Mesendoderm (in vitro differentiated cells): ENCODE results near the gene MND1.

Experiments
- DNase-seq: peaks from one replicate; pipeline ENCODE4 v3.0.0; 2013
- H2AK5ac ChIP-seq: 2 replicates; pipeline ENCODE4 v1.6.1; 2013; ENCODE audit warnings: low read length, inconsistent platforms
- H2BK120ac ChIP-seq: 2 replicates; pipeline ENCODE4 v1.6.1; 2013; ENCODE audit warnings: low read depth, mild to moderate bottlenecking, low read length, moderate library complexity, mixed read lengths
- H2BK15ac ChIP-seq: replicated peaks from 2 replicates; pipeline ENCODE4 v1.6.1; 2013; ENCODE audit warnings: low read depth, mild to moderate bottlenecking, moderate library complexity
- H2BK5ac ChIP-seq: 2 replicates; pipeline ENCODE4 v1.6.1; 2013; ENCODE audit warnings: low read length, inconsistent platforms
- H3K18ac ChIP-seq: 2 replicates; pipeline ENCODE4 v1.6.1; 2013; ENCODE audit warnings: mild to moderate bottlenecking, low read length, mixed read lengths
- H3K23ac ChIP-seq: one replicate; pipeline ENCODE4 v1.6.1; 2013; ENCODE audit warnings: low read length
- H3K27ac ChIP-seq: 2 replicates; pipeline ENCODE4 v1.5.1; 2013; ENCODE audit warnings: low read depth, mild to moderate bottlenecking, inconsistent platforms, low read length, moderate library complexity
- H3K27me3 ChIP-seq: 2 replicates; pipeline ENCODE4 v1.6.1; 2013; ENCODE audit warnings: low read length, control low read depth, mild to moderate bottlenecking, inconsistent platforms; ENCODE audit not compliant: insufficient read depth, poor library complexity
- H3K36me3 ChIP-seq: 2 replicates; pipeline ENCODE4 v1.6.1; 2013; ENCODE audit warnings: low read length, inconsistent platforms; ENCODE audit not compliant: control insufficient read depth, insufficient read depth
- H3K4ac ChIP-seq: one replicate; pipeline ENCODE4 v1.6.1; 2013; ENCODE audit warnings: low read depth, mild to moderate bottlenecking, low read length, moderate library complexity
- H3K4me1 ChIP-seq: 2 replicates; pipeline ENCODE4 v1.6.1; 2013; ENCODE audit warnings: low read depth, low read length, inconsistent platforms; ENCODE audit not compliant: control insufficient read depth
- H3K4me2 ChIP-seq: 2 replicates; pipeline ENCODE4 v1.6.1; 2013; ENCODE audit warnings: low read length
- H3K4me3 ChIP-seq: 2 replicates; pipeline ENCODE4 v1.5.1; 2013; ENCODE audit warnings: mild to moderate bottlenecking, low read length
- H3K56ac ChIP-seq: one replicate; pipeline ENCODE4 v1.6.1; 2013; ENCODE audit warnings: low read length
- H3K79me1 ChIP-seq: 2 replicates; pipeline ENCODE4 v1.6.1; 2013; ENCODE audit warnings: low read length, inconsistent platforms
- H3K79me2 ChIP-seq: 2 replicates; pipeline ENCODE4 v1.6.1; 2013; ENCODE audit warnings: mild to moderate bottlenecking, low read length; ENCODE audit not compliant: control insufficient read depth, insufficient read depth
- H3K9ac ChIP-seq: 2 replicates; pipeline ENCODE4 v1.6.1; 2013; ENCODE audit warnings: low read length, inconsistent platforms
- H4K5ac ChIP-seq: one replicate; pipeline ENCODE4 v1.6.1; 2013; ENCODE audit warnings: low read length
- H4K8ac ChIP-seq: one replicate; pipeline ENCODE4 v1.6.1; 2013; ENCODE audit warnings: low read depth, mild to moderate bottlenecking, control low read depth, low read length, moderate library complexity
- WGBS: extraction: QIAGEN DNeasy Blood & Tissue Kit; methylation state at CpG from one replicate; pipeline ENCODE4 v1.1.7; 2013; ENCODE audit warnings: low lambda C conversion rate, missing lambda C conversion rate; ENCODE audit not compliant: insufficient coverage; ENCODE audit errors: extremely low coverage; 5-methylcytosine and 5-hydroxymethylcytosine counted together

MND1 gene

DNA sequence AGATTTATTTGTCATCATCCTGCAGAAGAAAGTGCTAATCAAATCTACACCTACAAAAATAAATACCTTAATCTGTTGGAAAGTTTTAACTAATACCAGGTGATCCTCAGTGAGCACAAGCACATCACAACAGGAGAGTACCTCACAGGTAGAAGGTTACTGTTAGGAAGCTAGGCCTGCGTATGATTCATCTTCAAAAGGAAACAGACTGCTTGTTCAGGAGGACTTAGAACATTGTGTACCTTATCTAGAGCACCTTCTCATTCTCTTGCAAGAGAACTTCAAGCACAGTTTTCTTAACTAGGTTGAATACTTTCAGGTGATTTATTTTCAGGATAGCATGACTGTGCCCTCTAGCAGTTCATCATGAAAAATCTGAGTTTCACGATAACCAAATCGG is 54.2 kb downstream of the MND1 start:
- Histone ChIP-seq H3K18ac (no peak overlapping the region), H4K5ac (no peak overlapping the region), H2BK120ac (no peak overlapping the region), H2AK5ac (no peak overlapping the region), H3K79me2 (no peaks in the 10 kb centered on the region), H3K27ac (no peak overlapping the region), H3K4me2 (no peak overlapping the region), H2BK5ac (no peak overlapping the region), H3K4ac (no peak overlapping the region), H3K4me1 (no peaks in the 10 kb centered on the region), H3K27me3 (no peaks in the 10 kb centered on the region), H4K8ac (no peak overlapping the region), H3K4me3 (no peak overlapping the region), H3K56ac (no peak overlapping the region), H3K79me1 (no peaks in the 10 kb centered on the region), H3K23ac (no peak overlapping the region), H2BK15ac (no peak overlapping the region), H3K9ac (no peak overlapping the region), H3K36me3 (no peaks in the 10 kb centered on the region)
- WGBS: no CpG with 5 or more reads among the region's 3 CpGs
- DNase-seq: no peak

DNA sequence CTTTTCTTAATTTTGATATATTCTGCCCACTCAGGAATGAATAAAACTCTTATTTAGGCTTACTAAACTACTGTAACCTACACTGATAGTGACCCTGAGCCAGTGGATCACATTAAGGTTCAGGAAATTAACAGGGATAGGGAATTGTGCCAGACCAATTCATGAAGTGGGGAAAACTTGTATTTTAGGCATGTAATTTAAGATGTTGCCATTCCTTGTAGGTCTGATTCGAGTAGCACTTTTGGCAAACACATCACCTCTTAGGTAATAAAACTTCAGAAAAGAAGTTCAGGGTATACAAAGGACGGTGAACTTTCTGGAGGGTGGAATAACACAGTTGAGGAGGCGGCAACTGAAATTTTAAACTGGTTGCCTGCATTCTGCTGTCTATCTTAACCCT is 54.9 kb downstream of the MND1 start:
- Histone ChIP-seq H3K79me1 (no peaks in the 10 kb centered on the region), H2BK120ac (no peak overlapping the region), H3K18ac (no peak overlapping the region), H2BK5ac (no peak overlapping the region), H3K56ac (no peak overlapping the region), H3K27ac (no peak overlapping the region), H3K4me1 (no peaks in the 10 kb centered on the region), H3K4ac (no peak overlapping the region), H3K4me3 (no peak overlapping the region), H2BK15ac (no peak overlapping the region), H3K36me3 (no peaks in the 10 kb centered on the region), H3K4me2 (no peak overlapping the region), H4K8ac (no peak overlapping the region), H2AK5ac (no peak overlapping the region), H3K27me3 (no peaks in the 10 kb centered on the region), H3K23ac (no peak overlapping the region), H3K9ac (no peak overlapping the region), H4K5ac (no peak overlapping the region), H3K79me2 (no peaks in the 10 kb centered on the region)
- WGBS: no CpG with 5 or more reads among the region's 3 CpGs
- no peak for DNase-seq

DNA sequence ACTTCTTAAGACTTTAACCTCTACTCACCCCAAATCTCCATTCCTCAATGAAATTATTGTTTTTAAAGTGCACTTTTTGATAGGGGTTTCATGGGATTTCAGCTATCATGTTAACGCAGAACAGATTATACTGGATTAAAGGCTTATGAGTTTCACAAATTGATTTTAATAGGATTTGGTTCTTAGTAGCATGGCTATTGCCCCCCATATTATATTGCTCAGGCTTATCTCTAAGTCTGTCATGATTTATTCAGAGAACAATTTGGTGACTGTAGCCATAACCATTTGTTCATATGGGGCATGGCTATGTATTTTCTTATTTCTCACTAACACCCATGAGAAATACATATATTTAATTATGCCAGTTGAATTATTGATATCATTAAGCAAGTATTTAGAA is 57.0 kb downstream of the MND1 start:
- H2AK5ac ChIP-seq: no peak overlapping the region
- no CpG with 5 or more reads among the region's 1 CpG for WGBS
- H2BK5ac ChIP-seq: no peak overlapping the region
- H3K79me1 ChIP-seq: no peaks in the 10 kb centered on the region
- H4K5ac ChIP-seq: no peak overlapping the region
- no peak for DNase-seq
- no peak overlapping the region for H3K56ac ChIP-seq
- H3K79me2 ChIP-seq: no peaks in the 10 kb centered on the region
- no peak overlapping the region for H2BK120ac ChIP-seq
- H3K27ac ChIP-seq: no peak overlapping the region
- no peak overlapping the region for H3K4me3 ChIP-seq
- no peak overlapping the region for H4K8ac ChIP-seq
- H3K36me3 ChIP-seq: no peaks in the 10 kb centered on the region
- H3K18ac ChIP-seq: no peak overlapping the region
- H3K27me3 ChIP-seq: no peaks in the 10 kb centered on the region
- H3K4me2 ChIP-seq: no peak overlapping the region
- no peak overlapping the region for H3K9ac ChIP-seq
- H2BK15ac ChIP-seq: no peak overlapping the region
- no peaks in the 10 kb centered on the region for H3K4me1 ChIP-seq
- H3K4ac ChIP-seq: no peak overlapping the region
- no peak overlapping the region for H3K23ac ChIP-seq

DNA sequence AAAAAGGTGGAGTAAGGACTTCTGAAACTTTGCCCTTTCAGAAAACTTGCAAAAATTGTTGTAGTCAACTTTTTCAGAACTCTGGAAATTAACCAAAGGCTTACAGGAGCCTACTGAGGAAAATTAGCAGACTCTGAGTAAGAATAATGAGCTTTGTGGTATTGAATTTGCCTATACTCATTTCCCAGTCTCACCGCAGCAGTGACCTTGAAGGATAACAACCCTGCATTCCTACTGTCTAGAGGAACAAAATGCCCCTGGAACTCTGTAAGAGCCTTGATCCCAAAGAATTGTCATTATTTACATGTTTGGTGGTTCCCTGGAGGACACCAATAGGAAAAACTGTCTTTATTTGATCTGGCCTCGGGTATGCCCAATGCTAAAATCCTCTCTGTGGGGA is 57.9 kb downstream of the MND1 start:
- no peak overlapping the region for H4K8ac ChIP-seq
- no peak overlapping the region for H3K4ac ChIP-seq
- H3K36me3 ChIP-seq: no peaks in the 10 kb centered on the region
- WGBS: no CpG with 5 or more reads among the region's 2 CpGs
- H3K23ac ChIP-seq: no peak overlapping the region
- H3K79me2 ChIP-seq: no peaks in the 10 kb centered on the region
- no peak overlapping the region for H3K27ac ChIP-seq
- no peak overlapping the region for H4K5ac ChIP-seq
- no peaks in the 10 kb centered on the region for H3K27me3 ChIP-seq
- no peak for DNase-seq
- H3K9ac ChIP-seq: no peak overlapping the region
- no peak overlapping the region for H3K4me3 ChIP-seq
- no peak overlapping the region for H2BK15ac ChIP-seq
- H3K4me1 ChIP-seq: no peaks in the 10 kb centered on the region
- H3K79me1 ChIP-seq: no peaks in the 10 kb centered on the region
- H2BK5ac ChIP-seq: no peak overlapping the region
- H2AK5ac ChIP-seq: no peak overlapping the region
- H3K4me2 ChIP-seq: no peak overlapping the region
- H3K18ac ChIP-seq: no peak overlapping the region
- H2BK120ac ChIP-seq: no peak overlapping the region
- H3K56ac ChIP-seq: no peak overlapping the region

DNA sequence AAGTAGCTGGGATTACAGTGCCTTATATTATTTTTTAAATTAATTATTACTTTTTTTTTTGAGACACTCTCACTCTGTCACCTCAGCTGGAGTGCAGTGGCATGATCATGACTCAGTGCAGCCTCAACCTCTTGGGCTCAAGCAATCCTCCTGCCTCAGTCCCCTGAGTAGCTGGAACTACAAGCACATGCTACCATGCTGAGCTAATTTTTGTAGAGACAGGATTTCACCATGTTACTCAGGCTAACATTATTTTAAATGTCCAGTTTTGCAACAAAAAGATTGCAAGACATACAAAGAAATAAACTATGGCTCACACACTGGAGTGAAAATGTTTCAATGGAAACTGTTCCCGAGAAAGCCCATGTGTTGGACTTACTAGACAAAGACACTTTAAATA is 59.2 kb downstream of the MND1 start:
- Histone ChIP-seq H3K27ac (no peak overlapping the region), H4K5ac (no peak overlapping the region), H3K23ac (no peak overlapping the region), H3K4me3 (no peak overlapping the region), H2AK5ac (no peak overlapping the region), H4K8ac (no peak overlapping the region), H3K9ac (no peak overlapping the region), H2BK15ac (no peak overlapping the region), H3K56ac (no peak overlapping the region), H3K18ac (no peak overlapping the region), H2BK5ac (no peak overlapping the region), H3K4ac (no peak overlapping the region), H3K79me2 (no peaks in the 10 kb centered on the region), H3K4me1 (no peaks in the 10 kb centered on the region), H2BK120ac (no peak overlapping the region), H3K4me2 (no peak overlapping the region), H3K79me1 (no peaks in the 10 kb centered on the region), H3K36me3 (no peaks in the 10 kb centered on the region), H3K27me3 (no peaks in the 10 kb centered on the region)
- no peak for DNase-seq
- no CpG with 5 or more reads among the region's 1 CpG for WGBS

DNA sequence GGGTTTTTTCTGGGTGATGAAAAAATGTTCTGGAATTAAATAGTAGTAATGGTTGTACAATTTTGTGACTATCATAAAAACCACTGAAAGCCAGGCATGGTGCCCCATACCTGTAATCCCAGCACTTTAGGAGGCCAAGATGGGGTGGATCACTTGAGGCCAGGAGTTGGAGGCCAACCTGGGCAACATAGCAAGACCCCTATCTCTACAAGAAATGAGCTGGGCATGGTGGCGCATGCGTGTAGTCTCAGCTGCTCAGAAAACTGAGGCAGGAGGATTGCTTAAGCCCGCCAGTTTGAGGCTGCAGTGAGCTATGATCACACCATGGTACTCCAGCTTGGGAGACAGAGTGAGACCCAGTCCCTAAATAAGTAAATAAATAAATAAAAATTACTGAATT is 63.4 kb downstream of the MND1 start:
- DNase-seq: no peak
- Histone ChIP-seq H4K5ac (no peak overlapping the region), H3K4me1 (no peaks in the 10 kb centered on the region), H3K79me1 (no peaks in the 10 kb centered on the region), H3K27ac (no peak overlapping the region), H2BK15ac (no peak overlapping the region), H3K4me2 (no peak overlapping the region), H3K4ac (no peak overlapping the region), H3K23ac (no peak overlapping the region), H3K27me3 (no peaks in the 10 kb centered on the region), H3K36me3 (no peaks in the 10 kb centered on the region), H2BK120ac (no peak overlapping the region), H2AK5ac (no peak overlapping the region), H2BK5ac (no peak overlapping the region), H3K4me3 (no peak overlapping the region), H4K8ac (no peak overlapping the region), H3K56ac (no peak overlapping the region), H3K79me2 (no peaks in the 10 kb centered on the region), H3K9ac (no peak overlapping the region), H3K18ac (no peak overlapping the region)
- WGBS: no CpG with 5 or more reads among the region's 3 CpGs
